ENCODE data around the gene PROK1.

DNA sequence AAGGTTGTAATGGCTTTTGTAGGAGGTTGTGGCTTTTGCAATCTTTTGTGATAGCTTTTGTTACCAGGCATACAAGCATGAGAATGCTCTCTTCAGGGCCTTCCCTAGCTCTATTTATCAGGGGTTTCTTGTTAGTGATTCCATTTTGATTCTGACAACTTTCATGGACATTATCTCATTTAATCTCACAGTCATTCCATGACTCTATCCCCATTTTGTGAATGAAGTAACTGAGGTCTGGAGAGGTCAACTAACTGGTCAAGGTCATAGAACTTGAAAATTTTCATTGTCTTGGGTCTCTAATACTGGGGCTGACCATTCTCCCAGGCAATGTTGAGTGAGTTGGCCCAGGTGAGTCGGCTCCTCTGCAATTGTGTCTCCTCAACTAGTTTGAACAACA, 32.2 kb upstream of the PROK1 start:
- TF ChIP-seq, protein P1, sequence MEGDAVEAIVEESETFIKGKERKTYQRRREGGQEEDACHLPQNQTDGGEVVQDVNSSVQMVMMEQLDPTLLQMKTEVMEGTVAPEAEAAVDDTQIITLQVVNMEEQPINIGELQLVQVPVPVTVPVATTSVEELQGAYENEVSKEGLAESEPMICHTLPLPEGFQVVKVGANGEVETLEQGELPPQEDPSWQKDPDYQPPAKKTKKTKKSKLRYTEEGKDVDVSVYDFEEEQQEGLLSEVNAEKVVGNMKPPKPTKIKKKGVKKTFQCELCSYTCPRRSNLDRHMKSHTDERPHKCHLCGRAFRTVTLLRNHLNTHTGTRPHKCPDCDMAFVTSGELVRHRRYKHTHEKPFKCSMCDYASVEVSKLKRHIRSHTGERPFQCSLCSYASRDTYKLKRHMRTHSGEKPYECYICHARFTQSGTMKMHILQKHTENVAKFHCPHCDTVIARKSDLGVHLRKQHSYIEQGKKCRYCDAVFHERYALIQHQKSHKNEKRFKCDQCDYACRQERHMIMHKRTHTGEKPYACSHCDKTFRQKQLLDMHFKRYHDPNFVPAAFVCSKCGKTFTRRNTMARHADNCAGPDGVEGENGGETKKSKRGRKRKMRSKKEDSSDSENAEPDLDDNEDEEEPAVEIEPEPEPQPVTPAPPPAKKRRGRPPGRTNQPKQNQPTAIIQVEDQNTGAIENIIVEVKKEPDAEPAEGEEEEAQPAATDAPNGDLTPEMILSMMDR (conservative IDR thresholded peaks at IDR 0.05; ENCODE audit: low read depth, low read length) = no peak
- TF ChIP-seq, protein P2, sequence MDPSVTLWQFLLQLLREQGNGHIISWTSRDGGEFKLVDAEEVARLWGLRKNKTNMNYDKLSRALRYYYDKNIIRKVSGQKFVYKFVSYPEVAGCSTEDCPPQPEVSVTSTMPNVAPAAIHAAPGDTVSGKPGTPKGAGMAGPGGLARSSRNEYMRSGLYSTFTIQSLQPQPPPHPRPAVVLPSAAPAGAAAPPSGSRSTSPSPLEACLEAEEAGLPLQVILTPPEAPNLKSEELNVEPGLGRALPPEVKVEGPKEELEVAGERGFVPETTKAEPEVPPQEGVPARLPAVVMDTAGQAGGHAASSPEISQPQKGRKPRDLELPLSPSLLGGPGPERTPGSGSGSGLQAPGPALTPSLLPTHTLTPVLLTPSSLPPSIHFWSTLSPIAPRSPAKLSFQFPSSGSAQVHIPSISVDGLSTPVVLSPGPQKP (IDR thresholded peaks at IDR 0.05; ENCODE audit: borderline replicate concordance, low read depth, low read length) = no peak
- TF ChIP-seq MAZ (IDR thresholded peaks at IDR 0.05; ENCODE audit: borderline replicate concordance, low read depth, low read length) (no peak), SMC3 (IDR thresholded peaks at IDR 0.05; ENCODE audit: low read depth, low read length) (no peak), RAD21 (IDR thresholded peaks at IDR 0.05; ENCODE audit: low read length) (no peak), POLR2A (IDR thresholded peaks at IDR 0.05; ENCODE audit: low read depth, low read length) (no peak), BHLHE40 (IDR thresholded peaks at IDR 0.05; ENCODE audit: low read depth, low read length) (no peak), CHD1 (IDR thresholded peaks at IDR 0.05; ENCODE audit: low read depth, low read length) (no peak), MAFK (IDR thresholded peaks at IDR 0.05; ENCODE audit: low read depth, low read length) (no peak), RFX5 (IDR thresholded peaks at IDR 0.05; ENCODE audit: low read depth, low read length) (no peak), FOS (IDR thresholded peaks at IDR 0.05; ENCODE audit: low read depth, low read length) (no peak), NFE2L2 (IDR thresholded peaks at IDR 0.05; ENCODE audit: low read depth, low read length) (no peak), RCOR1 (IDR thresholded peaks at IDR 0.05; ENCODE audit: insufficient replicate concordance, low read length) (no peak)
